ENCODE results near the gene HNRNPD. TPM values are rescaled to one million over a fixed set of nuclear protein-coding genes. Genes with fewer than 3 reads are reported as not detected.
A peak's percentile ranks its signal among the peaks of the same experiment; 100 is the strongest.

The HNRNPD gene
- total RNA-seq, 6 experiments from 2014 or later = 149 to 284 (median 243) TPM

DNA sequence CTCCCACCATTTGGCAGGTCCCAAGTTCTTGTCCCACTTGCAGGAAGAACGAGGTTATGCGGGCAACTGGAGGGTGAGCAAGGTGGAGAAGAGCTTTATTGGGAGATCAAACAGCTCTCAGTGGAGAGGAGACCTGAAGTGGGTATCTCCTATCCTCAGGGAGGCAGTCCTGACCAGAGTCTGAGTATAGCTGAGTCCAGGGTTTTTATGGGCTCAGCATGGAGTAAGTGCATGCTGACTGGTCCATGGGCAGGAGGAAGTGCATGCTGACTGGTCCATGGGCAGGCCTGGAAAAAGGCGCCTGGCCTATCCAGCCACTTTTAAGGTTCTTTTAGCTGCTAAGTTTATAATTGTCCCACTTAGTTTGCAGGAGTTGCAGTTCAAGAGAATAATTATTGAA, 7.4 kb upstream of the HNRNPD start:
- Mint-ChIP-seq H3K9me3 (no peaks in the 10 kb centered on the region), H3K36me3 (ENCODE audit: low read depth) (peaks cover 14% of the 10 kb centered on the region; the same call in 1 of the 2 replicates), H3K4me3 (no peak overlapping the region), H3K27ac (no peak overlapping the region), H3K27me3 (ENCODE audit: insufficient read depth) (peaks cover 2% of the 10 kb centered on the region; the same call in 1 of the 2 replicates), H3K4me1 (ENCODE audit: low read depth) (peaks cover 10% of the 10 kb centered on the region)
- TF ChIP-seq, protein P1, sequence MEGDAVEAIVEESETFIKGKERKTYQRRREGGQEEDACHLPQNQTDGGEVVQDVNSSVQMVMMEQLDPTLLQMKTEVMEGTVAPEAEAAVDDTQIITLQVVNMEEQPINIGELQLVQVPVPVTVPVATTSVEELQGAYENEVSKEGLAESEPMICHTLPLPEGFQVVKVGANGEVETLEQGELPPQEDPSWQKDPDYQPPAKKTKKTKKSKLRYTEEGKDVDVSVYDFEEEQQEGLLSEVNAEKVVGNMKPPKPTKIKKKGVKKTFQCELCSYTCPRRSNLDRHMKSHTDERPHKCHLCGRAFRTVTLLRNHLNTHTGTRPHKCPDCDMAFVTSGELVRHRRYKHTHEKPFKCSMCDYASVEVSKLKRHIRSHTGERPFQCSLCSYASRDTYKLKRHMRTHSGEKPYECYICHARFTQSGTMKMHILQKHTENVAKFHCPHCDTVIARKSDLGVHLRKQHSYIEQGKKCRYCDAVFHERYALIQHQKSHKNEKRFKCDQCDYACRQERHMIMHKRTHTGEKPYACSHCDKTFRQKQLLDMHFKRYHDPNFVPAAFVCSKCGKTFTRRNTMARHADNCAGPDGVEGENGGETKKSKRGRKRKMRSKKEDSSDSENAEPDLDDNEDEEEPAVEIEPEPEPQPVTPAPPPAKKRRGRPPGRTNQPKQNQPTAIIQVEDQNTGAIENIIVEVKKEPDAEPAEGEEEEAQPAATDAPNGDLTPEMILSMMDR (IDR thresholded peaks at IDR 0.05) = no peak
- no peak for DNase-seq

DNA sequence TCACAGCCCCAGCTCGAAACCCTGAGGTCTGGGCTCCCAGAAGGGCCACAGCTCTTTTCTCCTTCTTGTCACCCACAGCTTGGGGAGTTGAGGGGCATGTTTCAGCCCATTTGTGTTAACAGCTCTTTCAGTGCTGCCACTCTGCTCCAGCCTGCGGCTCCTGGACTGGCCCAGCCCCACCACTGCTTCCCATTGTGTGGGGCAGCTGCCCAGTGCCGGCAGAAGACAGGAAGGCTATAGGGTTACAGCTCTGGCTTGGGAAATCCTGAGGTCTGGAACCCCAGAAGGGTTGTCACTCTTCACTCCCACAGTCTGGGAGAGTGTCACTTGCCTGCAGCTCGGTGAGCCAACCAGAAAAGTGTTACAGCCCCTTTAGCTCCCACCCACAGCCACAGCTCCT, 7.0 kb upstream of the HNRNPD start:
- Mint-ChIP-seq H3K27ac (no peak overlapping the region), H3K9me3 (no peaks in the 10 kb centered on the region), H3K36me3 (ENCODE audit: low read depth) (peaks cover 15% of the 10 kb centered on the region; the same call in 1 of the 2 replicates), H3K4me3 (no peak overlapping the region), H3K4me1 (ENCODE audit: low read depth) (peaks cover 14% of the 10 kb centered on the region), H3K27me3 (ENCODE audit: insufficient read depth) (peaks cover 2% of the 10 kb centered on the region; the same call in 1 of the 2 replicates)
- TF ChIP-seq, protein P1 (IDR thresholded peaks at IDR 0.05) = no peak
- no peak for DNase-seq

GRCh38 chr4:82380344-82380743, 6.6 kb upstream of the HNRNPD start:
- Mint-ChIP-seq H3K4me1 (ENCODE audit: low read depth) (peaks cover 19% of the 10 kb centered on the region), H3K4me3 (no peak overlapping the region), H3K27ac (no peak overlapping the region), H3K36me3 (ENCODE audit: low read depth) (peaks cover 15% of the 10 kb centered on the region; the same call in 1 of the 2 replicates), H3K27me3 (ENCODE audit: insufficient read depth) (peaks cover 2% of the 10 kb centered on the region; the same call in 1 of the 2 replicates), H3K9me3 (no peaks in the 10 kb centered on the region)
- DNase-seq = no peak
- TF ChIP-seq, protein P1 (IDR thresholded peaks at IDR 0.05) = no peak

DNA sequence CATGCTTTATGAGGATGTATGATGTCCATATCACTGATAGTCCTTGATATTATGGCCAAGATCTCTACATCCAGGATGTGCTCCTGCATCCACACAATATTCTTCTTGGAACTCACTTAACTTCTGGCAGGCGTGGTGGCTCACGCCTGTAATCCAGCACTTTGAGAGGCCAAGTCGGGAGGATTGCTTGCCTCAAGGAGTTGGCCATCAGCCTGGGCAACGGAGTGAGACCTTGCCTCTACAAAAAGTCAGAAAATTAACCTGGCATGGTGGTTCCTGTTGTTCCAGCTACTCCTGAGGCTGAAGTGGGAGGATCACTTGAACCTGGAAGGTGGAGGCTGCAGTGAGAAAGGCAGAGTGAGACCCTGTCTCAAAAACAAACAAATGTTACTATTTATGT, 2.3 kb upstream of the HNRNPD start:
- H3K27ac Mint-ChIP-seq = no peak overlapping the region; the same call in 1 of the 2 replicates
- H3K36me3 Mint-ChIP-seq (ENCODE audit: low read depth) = peaks cover 42% of the 10 kb centered on the region
- H3K4me3 Mint-ChIP-seq = peak overlapping the region; percentile 98
- H3K4me1 Mint-ChIP-seq (ENCODE audit: low read depth) = peaks cover 25% of the 10 kb centered on the region
- no peaks in the 10 kb centered on the region for H3K9me3 Mint-ChIP-seq
- DNase-seq = no peak
- H3K27me3 Mint-ChIP-seq (ENCODE audit: insufficient read depth) = peaks cover 9% of the 10 kb centered on the region
- TF ChIP-seq, protein P1 (IDR thresholded peaks at IDR 0.05) = no peak

DNA sequence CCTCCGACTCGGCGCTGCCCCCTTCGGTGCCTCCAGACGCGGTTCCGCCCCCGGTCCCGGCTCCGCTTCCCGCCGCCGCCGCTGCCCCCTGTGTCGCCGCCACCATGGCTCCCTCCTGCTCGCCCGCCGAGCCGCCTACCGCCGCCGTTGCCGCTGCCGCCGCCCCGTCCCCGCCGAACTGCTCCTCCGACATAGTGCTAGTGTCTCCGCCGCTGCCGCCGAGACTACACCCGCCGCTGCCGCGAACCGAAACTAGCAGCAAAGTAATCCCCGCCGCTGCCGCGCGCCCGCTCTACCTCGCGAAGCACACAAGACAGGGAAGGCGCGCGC, 340 bp downstream of the HNRNPD start:
- H3K9me3 Mint-ChIP-seq = no peaks in the 10 kb centered on the region
- no peak for DNase-seq
- peaks cover 52% of the 10 kb centered on the region for H3K4me1 Mint-ChIP-seq (ENCODE audit: low read depth)
- TF ChIP-seq, protein P1 (IDR thresholded peaks at IDR 0.05) = no peak
- peaks cover 7% of the 10 kb centered on the region for H3K27me3 Mint-ChIP-seq (ENCODE audit: insufficient read depth)
- peak overlapping the region; percentile 98 for H3K4me3 Mint-ChIP-seq
- H3K27ac Mint-ChIP-seq = peak overlapping the region; percentile 98
- peaks cover 50% of the 10 kb centered on the region for H3K36me3 Mint-ChIP-seq (ENCODE audit: low read depth)
